ENCODE data around the gene IRS4.

DNA sequence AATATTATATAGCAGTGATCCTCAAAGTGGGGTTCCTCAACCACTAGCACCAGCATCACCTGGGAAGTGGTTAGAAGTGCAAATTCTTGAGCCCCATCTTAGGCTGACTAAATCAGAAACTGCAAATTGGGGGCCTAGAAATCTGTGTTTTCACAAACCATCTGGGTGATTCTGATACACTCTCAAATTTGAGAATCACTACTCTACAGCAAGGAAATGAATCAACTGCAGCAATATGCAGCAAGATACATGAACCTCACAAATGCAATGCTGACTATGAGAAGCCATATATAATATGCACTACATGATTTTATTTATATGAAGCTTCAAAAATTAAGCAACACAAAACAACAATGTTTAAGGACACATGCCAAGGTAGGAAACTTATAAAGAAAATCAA is 36.2 kb upstream of the IRS4 start:
- TF ChIP-seq, protein P1, sequence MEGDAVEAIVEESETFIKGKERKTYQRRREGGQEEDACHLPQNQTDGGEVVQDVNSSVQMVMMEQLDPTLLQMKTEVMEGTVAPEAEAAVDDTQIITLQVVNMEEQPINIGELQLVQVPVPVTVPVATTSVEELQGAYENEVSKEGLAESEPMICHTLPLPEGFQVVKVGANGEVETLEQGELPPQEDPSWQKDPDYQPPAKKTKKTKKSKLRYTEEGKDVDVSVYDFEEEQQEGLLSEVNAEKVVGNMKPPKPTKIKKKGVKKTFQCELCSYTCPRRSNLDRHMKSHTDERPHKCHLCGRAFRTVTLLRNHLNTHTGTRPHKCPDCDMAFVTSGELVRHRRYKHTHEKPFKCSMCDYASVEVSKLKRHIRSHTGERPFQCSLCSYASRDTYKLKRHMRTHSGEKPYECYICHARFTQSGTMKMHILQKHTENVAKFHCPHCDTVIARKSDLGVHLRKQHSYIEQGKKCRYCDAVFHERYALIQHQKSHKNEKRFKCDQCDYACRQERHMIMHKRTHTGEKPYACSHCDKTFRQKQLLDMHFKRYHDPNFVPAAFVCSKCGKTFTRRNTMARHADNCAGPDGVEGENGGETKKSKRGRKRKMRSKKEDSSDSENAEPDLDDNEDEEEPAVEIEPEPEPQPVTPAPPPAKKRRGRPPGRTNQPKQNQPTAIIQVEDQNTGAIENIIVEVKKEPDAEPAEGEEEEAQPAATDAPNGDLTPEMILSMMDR (IDR thresholded peaks at IDR 0.05) = no peak
- TF ChIP-seq POLR2A (IDR thresholded peaks at IDR 0.05) = no peak
